D721Med (cell line): ENCODE data around the gene ARHGEF12.
A peak's percentile ranks its signal among the peaks of the same experiment; 100 is the strongest.

Source experiments
- DNase-seq: peaks from one replicate; pipeline ENCODE4 v3.0.0; 2011; ENCODE audit warnings: low spot score; ENCODE audit not compliant: insufficient read length
- FAIRE-seq: peaks from 2 replicates; lab custom pipeline; 2011; peaks lifted over from hg19 to GRCh38; lab: Jason Lieb, UNC
- CTCF ChIP-seq: IDR thresholded peaks from 2 replicates; pipeline ENCODE4 v1.5.1; 2012; ENCODE audit warnings: mild to moderate bottlenecking, control low read depth; ENCODE audit not compliant: insufficient read depth; ENCODE audit errors: missing control alignments

ARHGEF12 gene

DNA sequence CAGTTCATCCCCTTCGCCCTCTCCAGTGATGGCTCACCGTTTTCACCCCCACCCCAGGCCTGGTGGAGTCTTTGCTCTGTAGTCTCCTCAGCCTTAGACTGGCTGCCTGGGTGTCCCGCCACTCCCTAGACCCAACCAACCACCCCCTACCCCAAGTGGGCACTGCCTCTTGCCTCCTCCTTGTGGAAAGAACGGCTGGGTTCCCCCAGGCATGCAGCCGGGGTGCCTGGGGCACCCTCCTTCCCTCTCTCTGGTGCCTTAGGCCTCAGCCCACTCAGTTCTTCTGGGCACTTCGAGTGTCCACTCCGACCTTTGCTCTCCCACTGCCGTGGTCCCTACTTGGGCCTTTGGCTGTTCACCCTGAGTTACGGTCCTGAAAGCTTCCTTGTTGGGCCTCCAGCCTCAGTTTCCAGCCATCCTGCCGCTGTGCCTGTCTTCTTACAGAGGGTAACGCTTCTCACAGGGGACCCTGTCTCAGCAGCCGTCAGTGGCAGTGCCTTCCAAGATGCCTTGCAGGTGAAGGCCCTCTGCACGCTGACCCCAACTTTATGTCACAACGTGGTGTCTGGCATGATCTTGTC is 178.4 kb downstream of the ARHGEF12 start:
- TF ChIP-seq CTCF: no peak
- DNase-seq: no peak
- no peak for FAIRE-seq

GRCh38 chr11:120515186-120515723 is 179.0 kb downstream of the ARHGEF12 start:
- FAIRE-seq: no peak
- DNase-seq: no peak
- TF ChIP-seq CTCF: no peak

DNA sequence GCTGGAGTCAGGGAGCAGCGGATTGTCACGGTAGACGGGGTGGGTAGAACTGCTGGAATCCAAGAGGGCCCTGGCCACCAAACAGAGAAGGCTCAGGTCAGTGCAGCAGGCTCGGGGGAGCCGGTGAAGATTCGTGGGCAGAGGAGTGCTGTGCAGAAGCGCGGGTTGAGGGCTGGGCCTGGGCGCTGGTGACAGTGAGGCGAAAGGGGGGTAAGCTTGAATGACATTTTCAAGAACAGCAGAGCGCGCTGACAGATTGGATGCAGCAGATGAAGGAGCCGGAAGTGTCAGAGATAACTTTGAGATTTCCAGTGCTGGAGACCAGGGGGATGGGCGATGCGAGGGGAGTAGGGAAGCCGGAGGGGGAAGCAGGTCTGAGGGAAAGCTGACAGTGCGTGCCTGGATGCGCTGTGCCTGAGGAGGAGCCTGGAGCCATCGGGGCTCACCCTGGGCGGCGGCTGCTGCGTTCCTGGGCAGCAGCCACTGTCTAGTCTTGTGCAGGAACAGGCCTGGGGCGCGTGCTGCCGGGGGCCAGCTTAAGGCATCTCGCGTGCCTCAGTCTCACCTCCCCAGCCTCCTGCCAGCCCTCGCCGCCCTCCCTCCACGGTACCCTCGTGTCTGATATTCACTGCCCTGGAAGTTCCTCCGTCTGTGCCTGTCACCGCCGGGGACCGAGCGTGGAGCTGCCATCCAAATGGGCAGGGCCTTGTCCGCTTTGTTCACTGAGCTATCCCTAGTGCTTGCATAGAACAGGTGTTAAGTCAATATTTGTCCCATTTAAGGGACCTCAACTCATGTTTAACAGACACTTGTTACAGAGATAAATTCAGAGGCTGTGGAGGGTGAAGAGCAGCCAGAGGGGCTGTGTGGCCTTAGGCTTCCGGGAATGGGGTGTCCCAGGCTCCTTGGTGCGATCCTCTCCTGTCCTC is 180.5 kb downstream of the ARHGEF12 start:
- FAIRE-seq (no peak), DNase-seq (peak; percentile 41)
- no peak for TF ChIP-seq CTCF

DNA sequence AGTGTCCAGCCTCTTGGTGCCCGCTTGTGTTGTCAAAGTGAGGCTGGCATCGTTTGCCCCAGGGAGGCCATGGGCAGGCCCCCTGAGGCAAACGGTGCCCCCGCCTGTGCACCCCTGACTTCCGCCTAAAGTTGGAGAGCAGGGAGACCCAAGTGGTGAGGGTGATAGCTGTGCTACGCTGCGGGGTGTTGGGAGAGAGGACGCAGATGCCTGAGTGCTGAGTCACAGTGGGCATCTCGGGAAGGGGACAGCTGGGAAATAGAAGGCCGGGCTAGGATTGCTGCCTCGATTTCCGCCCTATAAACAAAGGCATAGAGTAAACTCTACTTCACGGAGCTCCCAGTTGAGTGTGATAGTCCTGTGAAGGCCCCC is 181.2 kb downstream of the ARHGEF12 start:
- FAIRE-seq: no peak

GRCh38 chr11:120517801-120518291 is 181.6 kb downstream of the ARHGEF12 start:
- FAIRE-seq (no peak), DNase-seq (no peak)
- TF ChIP-seq CTCF: no peak

More for the DNA sequence above, 181.2 kb downstream of the ARHGEF12 start:
- TF ChIP-seq CTCF: no peak
- no peak for DNase-seq

DNA sequence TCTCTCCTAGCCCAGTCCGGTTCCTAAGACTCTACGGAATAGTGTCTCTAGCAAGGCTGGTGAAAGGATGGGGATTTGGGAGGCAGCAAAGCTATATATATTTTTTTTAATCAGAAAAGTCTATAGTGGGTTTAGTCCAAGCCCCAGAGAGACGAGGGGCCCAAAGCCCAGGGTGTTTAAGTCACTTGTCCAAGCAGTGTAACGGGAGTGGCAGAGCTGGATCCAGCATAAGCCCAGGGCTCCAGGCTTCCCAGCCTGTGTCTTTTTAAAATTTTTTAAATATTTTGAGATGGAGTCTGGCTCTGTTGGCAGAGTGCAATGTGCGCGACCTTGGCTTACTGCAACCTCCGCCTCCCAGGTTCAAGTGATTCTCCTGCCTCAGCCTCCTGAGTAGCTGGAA is 182.1 kb downstream of the ARHGEF12 start:
- no peak for TF ChIP-seq CTCF
- no peak for FAIRE-seq
- DNase-seq: no peak
